A549 treated with CORT108297 at 1 μM for 4 hours (cell line): ENCODE results near the gene REM1. TPM values are rescaled to one million over a fixed set of nuclear protein-coding genes. Genes with fewer than 3 reads are reported as not detected.

Experiments
- total RNA-seq: library from RNA; stranded (reverse); fragments of 200-300 nt; extraction: Qiagen RNA extraction; gene quantifications from 5 replicates; pipeline ENCODE4 v1.2.3, GENCODE V29; 2022

The REM1 gene
- 0.12 to 0.23 TPM (median 0.13 TPM) in 5 replicates for total RNA-seq

GRCh38 chr20:31474758-31475427, at the start of gene REM1, which contains the start of gene DEFB124:
TSS of gene REM1 (plus strand) at chr20:31475288. CDS start at chr20:31476446, 1,158 bp downstream.
TSS of gene DEFB124 (minus strand) at chr20:31475127. CDS start at chr20:31473013, 2,114 bp downstream.

GRCh38 chr20:31440012-31440659, 35.0 kb upstream of the REM1 start, which contains the start of gene DEFB123:
TSS of gene DEFB123 (plus strand) at chr20:31440632. CDS start at chr20:31440699, 67 bp downstream.

GRCh38 chr20:31514154-31515071, 39.3 kb downstream of the REM1 start, which contains the start of gene HM13:
TSS of gene HM13 (plus strand) at chr20:31514442. CDS start at chr20:31514552, 110 bp downstream.

Other genes starting within 250 kb of the REM1 start
- gene DEFB115, start 217.6 kb upstream of the REM1 start, total RNA-seq = not detected in 5 replicates
- gene DEFB116, start 166.7 kb upstream of the REM1 start, total RNA-seq = not detected in 5 replicates
- gene DEFB118, start 106.7 kb upstream of the REM1 start, total RNA-seq = not detected in 5 replicates
- gene DEFB119, start 84.7 kb upstream of the REM1 start, total RNA-seq = not detected in 5 replicates
- gene DEFB121, start 69.1 kb upstream of the REM1 start, total RNA-seq = not detected in 5 replicates
- gene DEFB123, start 34.7 kb upstream of the REM1 start, total RNA-seq = not detected in 5 replicates
- not detected in 5 replicates for gene DEFB124, start 161 bp upstream of the REM1 start, total RNA-seq
- gene HM13, start 39.2 kb downstream of the REM1 start, total RNA-seq = 203 to 272 TPM (median 251 TPM) in 5 replicates
- gene ID1, start 130.0 kb downstream of the REM1 start, total RNA-seq = 254 to 431 TPM (median 298 TPM) in 5 replicates
- gene COX4I2, start 162.6 kb downstream of the REM1 start, total RNA-seq = not detected in 5 replicates
- 192 to 204 TPM (median 200 TPM) in 5 replicates for gene BCL2L1, start 247.6 kb downstream of the REM1 start, total RNA-seq